ENCODE results near the gene MAMDC2.

Gene MAMDC2

DNA sequence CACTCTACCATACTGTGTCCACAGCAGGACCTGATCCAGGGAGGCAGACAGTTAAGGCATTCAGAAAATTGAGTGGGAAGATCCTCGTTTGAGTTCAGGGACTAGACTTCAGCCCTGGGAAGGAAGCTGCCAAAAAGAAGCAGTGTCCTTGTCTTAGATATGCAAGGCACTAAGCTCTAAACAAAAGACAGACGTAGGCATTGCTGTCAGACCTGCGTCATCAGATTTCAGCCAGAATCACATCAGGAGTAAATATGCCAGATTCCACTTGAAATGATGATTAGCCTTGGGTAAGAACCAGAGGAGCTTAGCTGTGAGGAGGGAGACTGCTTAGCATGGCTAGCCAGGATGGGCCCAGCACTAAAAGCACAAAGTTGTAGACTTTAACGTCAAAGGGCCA is 56.7 kb downstream of the MAMDC2 start:
- peak; percentile 43; the same call in 1 of the 2 replicates for TF ChIP-seq ISL1 (CRISPR knock-in tag; IDR thresholded peaks at IDR 0.05)
- TF ChIP-seq TOX (CRISPR knock-in tag; IDR thresholded peaks at IDR 0.05; ENCODE audit: borderline replicate concordance): peak; percentile 57; the same call in 1 of the 2 replicates
- TF ChIP-seq ARNTL (CRISPR knock-in tag; IDR thresholded peaks at IDR 0.05; ENCODE audit: borderline replicate concordance, low read depth): no peak
- TF ChIP-seq, protein P1, sequence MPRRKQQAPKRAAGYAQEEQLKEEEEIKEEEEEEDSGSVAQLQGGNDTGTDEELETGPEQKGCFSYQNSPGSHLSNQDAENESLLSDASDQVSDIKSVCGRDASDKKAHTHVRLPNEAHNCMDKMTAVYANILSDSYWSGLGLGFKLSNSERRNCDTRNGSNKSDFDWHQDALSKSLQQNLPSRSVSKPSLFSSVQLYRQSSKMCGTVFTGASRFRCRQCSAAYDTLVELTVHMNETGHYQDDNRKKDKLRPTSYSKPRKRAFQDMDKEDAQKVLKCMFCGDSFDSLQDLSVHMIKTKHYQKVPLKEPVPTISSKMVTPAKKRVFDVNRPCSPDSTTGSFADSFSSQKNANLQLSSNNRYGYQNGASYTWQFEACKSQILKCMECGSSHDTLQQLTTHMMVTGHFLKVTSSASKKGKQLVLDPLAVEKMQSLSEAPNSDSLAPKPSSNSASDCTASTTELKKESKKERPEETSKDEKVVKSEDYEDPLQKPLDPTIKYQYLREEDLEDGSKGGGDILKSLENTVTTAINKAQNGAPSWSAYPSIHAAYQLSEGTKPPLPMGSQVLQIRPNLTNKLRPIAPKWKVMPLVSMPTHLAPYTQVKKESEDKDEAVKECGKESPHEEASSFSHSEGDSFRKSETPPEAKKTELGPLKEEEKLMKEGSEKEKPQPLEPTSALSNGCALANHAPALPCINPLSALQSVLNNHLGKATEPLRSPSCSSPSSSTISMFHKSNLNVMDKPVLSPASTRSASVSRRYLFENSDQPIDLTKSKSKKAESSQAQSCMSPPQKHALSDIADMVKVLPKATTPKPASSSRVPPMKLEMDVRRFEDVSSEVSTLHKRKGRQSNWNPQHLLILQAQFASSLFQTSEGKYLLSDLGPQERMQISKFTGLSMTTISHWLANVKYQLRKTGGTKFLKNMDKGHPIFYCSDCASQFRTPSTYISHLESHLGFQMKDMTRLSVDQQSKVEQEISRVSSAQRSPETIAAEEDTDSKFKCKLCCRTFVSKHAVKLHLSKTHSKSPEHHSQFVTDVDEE (CRISPR knock-in tag; IDR thresholded peaks at IDR 0.05): 0 out of 2 replicates have a peak, but pooled peaks have one; percentile 20

DNA sequence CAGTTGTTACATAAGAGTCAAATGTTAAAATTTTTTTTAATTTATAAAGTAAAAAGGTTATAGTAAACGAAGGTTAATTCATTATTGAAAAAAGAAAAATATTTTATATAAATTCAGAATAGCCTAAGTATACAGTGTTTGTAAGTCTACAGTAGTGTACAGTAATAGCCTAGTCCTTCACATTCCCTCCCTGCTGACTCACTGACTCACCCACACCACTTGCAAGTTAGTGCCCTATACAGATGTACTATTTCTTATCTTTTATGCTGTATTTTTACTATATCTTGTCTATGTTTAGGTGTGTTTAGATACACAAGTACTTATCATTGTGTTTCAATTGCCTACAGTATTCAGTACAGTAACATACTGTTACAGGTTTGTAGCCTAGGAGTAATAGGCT is 57.6 kb downstream of the MAMDC2 start:
- peak; percentile 62; the same call in 2 of the 3 replicates for ATAC-seq
- no peak for TF ChIP-seq ZNF70 (CRISPR knock-in tag; IDR thresholded peaks at IDR 0.05)
- TF ChIP-seq ZNF8 (CRISPR knock-in tag; IDR thresholded peaks at IDR 0.05): no peak
- no peak for TF ChIP-seq GLIS3 (CRISPR knock-in tag; IDR thresholded peaks at IDR 0.05)
- TF ChIP-seq ZNF565 (CRISPR knock-in tag; conservative IDR thresholded peaks at IDR 0.05; ENCODE audit: low read depth): no peak
- TF ChIP-seq ARNTL (CRISPR knock-in tag; IDR thresholded peaks at IDR 0.05; ENCODE audit: borderline replicate concordance, low read depth): no peak
- no peak for TF ChIP-seq ZC3H10 (CRISPR knock-in tag; IDR thresholded peaks at IDR 0.05)

More for the DNA sequence above, 56.7 kb downstream of the MAMDC2 start:
- peak; percentile 74 for ATAC-seq

DNA sequence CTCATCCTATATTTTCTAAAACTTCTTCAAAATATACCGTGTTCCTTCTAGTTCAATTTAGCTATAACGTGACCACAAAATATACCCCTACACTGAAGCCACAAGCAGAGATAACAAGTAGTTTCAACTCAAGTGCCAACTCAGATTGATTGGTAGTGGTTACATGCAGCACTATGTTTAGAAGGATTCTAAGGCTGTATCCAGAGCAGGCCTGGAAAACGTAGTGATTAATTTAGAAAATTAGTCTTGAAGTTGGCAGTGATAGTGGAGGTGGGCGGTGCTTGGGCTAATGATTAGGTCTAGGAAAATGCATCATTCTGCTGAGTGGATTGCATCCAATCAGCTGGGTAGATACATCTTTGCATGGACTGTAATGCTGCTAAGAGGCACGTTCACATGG is 61.5 kb downstream of the MAMDC2 start:
- peak; percentile 90 for ATAC-seq
- no peak for TF ChIP-seq ZNF70 (CRISPR knock-in tag; IDR thresholded peaks at IDR 0.05)
- no peak for TF ChIP-seq ZC3H10 (CRISPR knock-in tag; IDR thresholded peaks at IDR 0.05)
- TF ChIP-seq, protein P2, sequence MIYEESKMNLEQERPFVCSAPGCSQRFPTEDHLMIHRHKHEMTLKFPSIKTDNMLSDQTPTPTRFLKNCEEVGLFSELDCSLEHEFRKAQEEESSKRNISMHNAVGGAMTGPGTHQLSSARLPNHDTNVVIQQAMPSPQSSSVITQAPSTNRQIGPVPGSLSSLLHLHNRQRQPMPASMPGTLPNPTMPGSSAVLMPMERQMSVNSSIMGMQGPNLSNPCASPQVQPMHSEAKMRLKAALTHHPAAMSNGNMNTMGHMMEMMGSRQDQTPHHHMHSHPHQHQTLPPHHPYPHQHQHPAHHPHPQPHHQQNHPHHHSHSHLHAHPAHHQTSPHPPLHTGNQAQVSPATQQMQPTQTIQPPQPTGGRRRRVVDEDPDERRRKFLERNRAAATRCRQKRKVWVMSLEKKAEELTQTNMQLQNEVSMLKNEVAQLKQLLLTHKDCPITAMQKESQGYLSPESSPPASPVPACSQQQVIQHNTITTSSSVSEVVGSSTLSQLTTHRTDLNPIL (CRISPR knock-in tag; IDR thresholded peaks at IDR 0.05; ENCODE audit: low read depth): no peak
- no peak for TF ChIP-seq CSDC2 (CRISPR knock-in tag; IDR thresholded peaks at IDR 0.05)
- TF ChIP-seq, protein P3, sequence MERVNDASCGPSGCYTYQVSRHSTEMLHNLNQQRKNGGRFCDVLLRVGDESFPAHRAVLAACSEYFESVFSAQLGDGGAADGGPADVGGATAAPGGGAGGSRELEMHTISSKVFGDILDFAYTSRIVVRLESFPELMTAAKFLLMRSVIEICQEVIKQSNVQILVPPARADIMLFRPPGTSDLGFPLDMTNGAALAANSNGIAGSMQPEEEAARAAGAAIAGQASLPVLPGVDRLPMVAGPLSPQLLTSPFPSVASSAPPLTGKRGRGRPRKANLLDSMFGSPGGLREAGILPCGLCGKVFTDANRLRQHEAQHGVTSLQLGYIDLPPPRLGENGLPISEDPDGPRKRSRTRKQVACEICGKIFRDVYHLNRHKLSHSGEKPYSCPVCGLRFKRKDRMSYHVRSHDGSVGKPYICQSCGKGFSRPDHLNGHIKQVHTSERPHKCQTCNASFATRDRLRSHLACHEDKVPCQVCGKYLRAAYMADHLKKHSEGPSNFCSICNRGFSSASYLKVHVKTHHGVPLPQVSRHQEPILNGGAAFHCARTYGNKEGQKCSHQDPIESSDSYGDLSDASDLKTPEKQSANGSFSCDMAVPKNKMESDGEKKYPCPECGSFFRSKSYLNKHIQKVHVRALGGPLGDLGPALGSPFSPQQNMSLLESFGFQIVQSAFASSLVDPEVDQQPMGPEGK (CRISPR knock-in tag; IDR thresholded peaks at IDR 0.05; ENCODE audit: borderline replicate concordance): no peak
- no peak for TF ChIP-seq ARNTL (CRISPR knock-in tag; IDR thresholded peaks at IDR 0.05; ENCODE audit: borderline replicate concordance, low read depth)
- TF ChIP-seq ISL1 (CRISPR knock-in tag; IDR thresholded peaks at IDR 0.05): peak; percentile 88
- TF ChIP-seq, protein P1 (CRISPR knock-in tag; IDR thresholded peaks at IDR 0.05): peak; percentile 87
- TF ChIP-seq OSR1 (CRISPR knock-in tag; IDR thresholded peaks at IDR 0.05): no peak
- TF ChIP-seq TOX (CRISPR knock-in tag; IDR thresholded peaks at IDR 0.05; ENCODE audit: borderline replicate concordance): no peak
- no peak for TF ChIP-seq BACH2 (CRISPR knock-in tag; IDR thresholded peaks at IDR 0.05; ENCODE audit: borderline replicate concordance)
- TF ChIP-seq, protein P4, sequence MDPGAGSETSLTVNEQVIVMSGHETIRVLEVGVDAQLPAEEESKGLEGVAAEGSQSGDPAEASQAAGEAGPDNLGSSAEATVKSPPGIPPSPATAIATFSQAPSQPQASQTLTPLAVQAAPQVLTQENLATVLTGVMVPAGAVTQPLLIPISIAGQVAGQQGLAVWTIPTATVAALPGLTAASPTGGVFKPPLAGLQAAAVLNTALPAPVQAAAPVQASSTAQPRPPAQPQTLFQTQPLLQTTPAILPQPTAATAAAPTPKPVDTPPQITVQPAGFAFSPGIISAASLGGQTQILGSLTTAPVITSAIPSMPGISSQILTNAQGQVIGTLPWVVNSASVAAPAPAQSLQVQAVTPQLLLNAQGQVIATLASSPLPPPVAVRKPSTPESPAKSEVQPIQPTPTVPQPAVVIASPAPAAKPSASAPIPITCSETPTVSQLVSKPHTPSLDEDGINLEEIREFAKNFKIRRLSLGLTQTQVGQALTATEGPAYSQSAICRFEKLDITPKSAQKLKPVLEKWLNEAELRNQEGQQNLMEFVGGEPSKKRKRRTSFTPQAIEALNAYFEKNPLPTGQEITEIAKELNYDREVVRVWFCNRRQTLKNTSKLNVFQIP (CRISPR knock-in tag; IDR thresholded peaks at IDR 0.05; ENCODE audit: borderline replicate concordance, low read depth): no peak
- no peak for TF ChIP-seq ESRRG (CRISPR knock-in tag; IDR thresholded peaks at IDR 0.05)
- TF ChIP-seq GLIS3 (CRISPR knock-in tag; IDR thresholded peaks at IDR 0.05): 0 out of 2 replicates have a peak, but pooled peaks have one; percentile 29
- TF ChIP-seq, protein P5, sequence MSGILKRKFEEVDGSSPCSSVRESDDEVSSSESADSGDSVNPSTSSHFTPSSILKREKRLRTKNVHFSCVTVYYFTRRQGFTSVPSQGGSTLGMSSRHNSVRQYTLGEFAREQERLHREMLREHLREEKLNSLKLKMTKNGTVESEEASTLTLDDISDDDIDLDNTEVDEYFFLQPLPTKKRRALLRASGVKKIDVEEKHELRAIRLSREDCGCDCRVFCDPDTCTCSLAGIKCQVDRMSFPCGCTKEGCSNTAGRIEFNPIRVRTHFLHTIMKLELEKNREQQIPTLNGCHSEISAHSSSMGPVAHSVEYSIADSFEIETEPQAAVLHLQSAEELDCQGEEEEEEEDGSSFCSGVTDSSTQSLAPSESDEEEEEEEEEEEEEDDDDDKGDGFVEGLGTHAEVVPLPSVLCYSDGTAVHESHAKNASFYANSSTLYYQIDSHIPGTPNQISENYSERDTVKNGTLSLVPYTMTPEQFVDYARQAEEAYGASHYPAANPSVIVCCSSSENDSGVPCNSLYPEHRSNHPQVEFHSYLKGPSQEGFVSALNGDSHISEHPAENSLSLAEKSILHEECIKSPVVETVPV (CRISPR knock-in tag; IDR thresholded peaks at IDR 0.05): peak; percentile 73; the same call in 1 of the 2 replicates
- peak; percentile 98 for TF ChIP-seq TCF4 (CRISPR knock-in tag; IDR thresholded peaks at IDR 0.05; ENCODE audit: borderline replicate concordance)
- no peak for TF ChIP-seq RARB (CRISPR knock-in tag; IDR thresholded peaks at IDR 0.05)
- no peak for TF ChIP-seq ZFP3 (CRISPR knock-in tag; IDR thresholded peaks at IDR 0.05)
- no peak for TF ChIP-seq ZFP30 (CRISPR knock-in tag; IDR thresholded peaks at IDR 0.05)
- 0 out of 2 replicates have a peak, but pooled peaks have one; percentile 75 for TF ChIP-seq SNAI2 (CRISPR knock-in tag; IDR thresholded peaks at IDR 0.05)
- TF ChIP-seq PPARA (CRISPR knock-in tag; IDR thresholded peaks at IDR 0.05; ENCODE audit: borderline replicate concordance): no peak
- no peak for TF ChIP-seq ZNF565 (CRISPR knock-in tag; conservative IDR thresholded peaks at IDR 0.05; ENCODE audit: low read depth)
- TF ChIP-seq ZNF8 (CRISPR knock-in tag; IDR thresholded peaks at IDR 0.05): no peak

Measured in SK-N-SH treated with all-trans-retinoic acid at 6 μM for 48 hours (cell line).